Uterus (tissue), 2 donors: ENCODE data around the gene SCAMP5.

Source experiments
- CTCF ChIP-seq, 4 experiments: fragments of 200-600 bp in 2 of 4; fragments of 450-650 bp in 2 of 4; sonication (generic) in 2 of 4; IDR thresholded peaks; one replicate each; pipeline ENCODE4 v1.5.1; 2016 to 2019; ENCODE audit warnings: antibody characterized with exemption in 4 of 4, mild to moderate bottlenecking in 2 of 4, moderate library complexity in 1 of 4
- POLR2A ChIP-seq, 2 donors: fragments of 450-650 bp; IDR thresholded peaks; one replicate each; pipeline ENCODE4 v1.6.1; 2016; ENCODE audit warnings: antibody characterized with exemption in 2 of 2, mild to moderate bottlenecking in 1 of 2, moderate library complexity in 1 of 2

- TF ChIP-seq CTCF (IDR thresholded peaks at IDR 0.05), result no peak
- TF ChIP-seq POLR2A (IDR thresholded peaks at IDR 0.05), result no peak
These were observed 29.7 kb downstream of the SCAMP5 start for GRCh38 chr15:75025107-75025506.
